WERI-Rb-1 (cell line): ENCODE data around the gene VWF.

Experiments used
- DNase-seq: peaks from one replicate; pipeline ENCODE4 v3.0.0-alpha.2; 2020
- H3K27ac ChIP-seq: fragments of 250-450 bp; sonication (Bioruptor Pico); 2 replicates; pipeline ENCODE4 v1.5.1; 2020; ENCODE audit warnings: mild to moderate bottlenecking, moderate library complexity
- H3K27me3 ChIP-seq: fragments of 250-450 bp; sonication (Bioruptor Pico); 2 replicates; pipeline ENCODE4 v1.5.1; 2021; ENCODE audit warnings: mild to moderate bottlenecking, low read depth, moderate library complexity; ENCODE audit not compliant: insufficient read depth, severe bottlenecking
- H3K36me3 ChIP-seq: fragments of 250-450 bp; sonication (Bioruptor Pico); 2 replicates; pipeline ENCODE4 v1.5.1; 2020; ENCODE audit warnings: mild to moderate bottlenecking, moderate library complexity
- H3K4me3 ChIP-seq: 2 replicates; pipeline ENCODE4 v1.5.1; 2011; ENCODE audit warnings: low read depth, mild to moderate bottlenecking, control low read depth, low read length
- H3K9me3 ChIP-seq: fragments of 250-450 bp; sonication (Bioruptor Pico); 2 replicates; pipeline ENCODE4 v1.5.1; 2021; ENCODE audit warnings: mild to moderate bottlenecking, moderate library complexity; ENCODE audit not compliant: severe bottlenecking
- CTCF ChIP-seq: IDR thresholded peaks from 2 replicates; pipeline ENCODE4 v1.5.1; 2011; ENCODE audit warnings: low read depth, mild to moderate bottlenecking, control low read depth, inconsistent platforms, low read length

Gene VWF

GRCh38 chr12:6034596-6034995, 89.9 kb downstream of the VWF start:
- no peaks in the 10 kb centered on the region for H3K9me3 ChIP-seq
- DNase-seq = no peak
- no peaks in the 10 kb centered on the region for H3K36me3 ChIP-seq
- no peaks in the 10 kb centered on the region for H3K27me3 ChIP-seq
- no peak for TF ChIP-seq CTCF
- no peak overlapping the region for H3K4me3 ChIP-seq
- H3K27ac ChIP-seq = no peak overlapping the region

- H3K9me3 ChIP-seq = no peaks in the 10 kb centered on the region
- H3K27me3 ChIP-seq = no peaks in the 10 kb centered on the region
- no peak overlapping the region for H3K27ac ChIP-seq
- DNase-seq = no peak
- TF ChIP-seq CTCF = no peak
- H3K36me3 ChIP-seq = no peaks in the 10 kb centered on the region
- no peak overlapping the region for H3K4me3 ChIP-seq
Measured at GRCh38 chr12:6033546-6033945, 90.9 kb downstream of the VWF start.

GRCh38 chr12:6032726-6033125, 91.7 kb downstream of the VWF start:
- no peak for DNase-seq
- no peaks in the 10 kb centered on the region for H3K36me3 ChIP-seq
- H3K4me3 ChIP-seq = no peak overlapping the region
- H3K9me3 ChIP-seq = no peaks in the 10 kb centered on the region
- H3K27me3 ChIP-seq = no peaks in the 10 kb centered on the region
- TF ChIP-seq CTCF = no peak
- no peak overlapping the region for H3K27ac ChIP-seq

GRCh38 chr12:6031001-6031400, 93.5 kb downstream of the VWF start:
- DNase-seq = no peak
- H3K27me3 ChIP-seq = no peaks in the 10 kb centered on the region
- no peak overlapping the region for H3K27ac ChIP-seq
- no peaks in the 10 kb centered on the region for H3K36me3 ChIP-seq
- no peak for TF ChIP-seq CTCF
- H3K9me3 ChIP-seq = no peaks in the 10 kb centered on the region
- H3K4me3 ChIP-seq = no peak overlapping the region

GRCh38 chr12:6030081-6030480, 94.4 kb downstream of the VWF start:
- Histone ChIP-seq H3K27ac (no peak overlapping the region), H3K36me3 (no peaks in the 10 kb centered on the region), H3K9me3 (no peaks in the 10 kb centered on the region), H3K27me3 (no peaks in the 10 kb centered on the region), H3K4me3 (no peak overlapping the region)
- no peak for TF ChIP-seq CTCF
- no peak for DNase-seq

- no peak for DNase-seq
- TF ChIP-seq CTCF = no peak
Measured at GRCh38 chr12:6029401-6029800, 95.1 kb downstream of the VWF start.

More at GRCh38 chr12:6029401-6029800, 95.1 kb downstream of the VWF start:
- Histone ChIP-seq H3K27me3 (no peaks in the 10 kb centered on the region), H3K4me3 (no peak overlapping the region), H3K9me3 (no peaks in the 10 kb centered on the region), H3K36me3 (no peaks in the 10 kb centered on the region), H3K27ac (no peak overlapping the region)
